GM12801 (cell line): ENCODE results near the gene ARID2.

ENCODE experiments used
- CTCF ChIP-seq: IDR thresholded peaks from one replicate; pipeline ENCODE4 v1.5.1; 2011; ENCODE audit warnings: control low read depth; ENCODE audit not compliant: insufficient read length; ENCODE audit errors: extremely low read depth

ARID2 gene

GRCh38 chr12:45828402-45828801 lies 98.9 kb downstream of the ARID2 start:
- TF ChIP-seq CTCF = no peak

GRCh38 chr12:45831590-45831989 lies 102.1 kb downstream of the ARID2 start:
- no peak for TF ChIP-seq CTCF

GRCh38 chr12:45833401-45833800 lies 103.9 kb downstream of the ARID2 start:
- no peak for TF ChIP-seq CTCF

- TF ChIP-seq CTCF = no peak
These were observed 105.3 kb downstream of the ARID2 start for GRCh38 chr12:45834809-45835208.

DNA sequence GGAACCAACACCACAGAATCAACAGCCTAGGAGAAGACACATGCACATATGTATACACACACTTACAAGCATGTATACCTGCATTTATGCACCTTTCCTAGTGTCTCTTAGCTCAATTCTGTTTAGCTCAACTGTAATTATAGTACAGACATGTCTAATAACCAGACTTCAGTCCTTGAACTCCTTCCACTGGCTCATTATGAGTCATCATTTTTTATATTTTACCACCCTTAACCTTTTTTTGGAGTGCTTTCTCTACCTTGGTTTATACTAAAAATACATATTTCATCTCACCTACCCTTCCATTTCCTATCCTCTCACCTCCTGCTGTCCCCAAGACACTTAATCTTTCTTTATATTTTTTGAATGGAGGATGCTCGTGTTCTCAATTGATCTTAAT lies 110.4 kb downstream of the ARID2 start:
- TF ChIP-seq CTCF = no peak

GRCh38 chr12:45849289-45849688 lies 119.8 kb downstream of the ARID2 start:
- TF ChIP-seq CTCF = no peak

- no peak for TF ChIP-seq CTCF
These were observed 120.8 kb downstream of the ARID2 start for GRCh38 chr12:45850302-45850701.

DNA sequence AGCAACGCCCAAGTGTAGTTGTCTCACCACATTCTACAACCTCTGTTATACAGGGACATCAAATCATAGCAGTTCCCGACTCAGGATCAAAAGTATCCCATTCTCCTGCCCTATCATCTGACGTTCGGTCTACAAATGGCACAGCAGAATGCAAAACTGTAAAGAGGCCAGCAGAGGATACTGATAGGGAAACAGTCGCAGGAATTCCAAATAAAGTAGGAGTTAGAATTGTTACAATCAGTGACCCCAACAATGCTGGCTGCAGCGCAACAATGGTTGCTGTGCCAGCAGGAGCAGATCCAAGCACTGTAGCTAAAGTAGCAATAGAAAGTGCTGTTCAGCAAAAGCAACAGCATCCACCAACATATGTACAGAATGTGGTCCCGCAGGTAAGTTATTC lies 123.0 kb downstream of the ARID2 start:
- no peak for TF ChIP-seq CTCF
